ENCODE measurements around the gene OLA1. TPM values are rescaled to one million over a fixed set of nuclear protein-coding genes. Genes with fewer than 3 reads are reported as not detected.

OLA1 gene
- total RNA-seq, 3 donors from 2014 or later = 56.0 to 73.7 (median 69.1) TPM

DNA sequence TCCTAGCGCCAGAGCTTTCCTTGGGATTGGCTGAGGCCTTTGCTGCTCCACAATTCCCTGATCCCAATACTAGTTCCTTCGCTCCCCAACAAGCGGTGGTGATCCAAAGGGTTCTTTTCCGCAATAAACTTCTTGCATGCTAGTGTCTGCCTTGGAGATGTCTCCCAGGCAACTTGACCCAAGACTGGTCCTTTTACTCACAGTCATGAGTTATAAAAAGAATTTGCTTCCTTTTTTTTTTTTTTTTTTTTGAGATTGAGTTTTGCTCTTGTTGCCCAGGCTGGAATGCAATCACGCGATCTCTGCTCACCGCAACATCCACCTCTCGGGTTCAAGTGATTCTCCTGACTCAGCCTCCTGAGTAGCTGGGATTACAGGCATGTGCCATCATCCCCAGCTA, 193.4 kb downstream of the OLA1 start:
- Histone ChIP-seq H3K4me1 (no peaks in the 10 kb centered on the region), H3K27me3 (no peaks in the 10 kb centered on the region), H3K36me3 (no peaks in the 10 kb centered on the region), H3K4me3 (no peak overlapping the region), H3K27ac (no peak overlapping the region), H3K9me3 (no peaks in the 10 kb centered on the region)
- DNase-seq (ENCODE audit: low spot score in 2 of 2) = no peak
- TF ChIP-seq POLR2AphosphoS5 (IDR thresholded peaks at IDR 0.05) (no peak), POLR2A (IDR thresholded peaks at IDR 0.05) (no peak)
- TF ChIP-seq, protein P1, sequence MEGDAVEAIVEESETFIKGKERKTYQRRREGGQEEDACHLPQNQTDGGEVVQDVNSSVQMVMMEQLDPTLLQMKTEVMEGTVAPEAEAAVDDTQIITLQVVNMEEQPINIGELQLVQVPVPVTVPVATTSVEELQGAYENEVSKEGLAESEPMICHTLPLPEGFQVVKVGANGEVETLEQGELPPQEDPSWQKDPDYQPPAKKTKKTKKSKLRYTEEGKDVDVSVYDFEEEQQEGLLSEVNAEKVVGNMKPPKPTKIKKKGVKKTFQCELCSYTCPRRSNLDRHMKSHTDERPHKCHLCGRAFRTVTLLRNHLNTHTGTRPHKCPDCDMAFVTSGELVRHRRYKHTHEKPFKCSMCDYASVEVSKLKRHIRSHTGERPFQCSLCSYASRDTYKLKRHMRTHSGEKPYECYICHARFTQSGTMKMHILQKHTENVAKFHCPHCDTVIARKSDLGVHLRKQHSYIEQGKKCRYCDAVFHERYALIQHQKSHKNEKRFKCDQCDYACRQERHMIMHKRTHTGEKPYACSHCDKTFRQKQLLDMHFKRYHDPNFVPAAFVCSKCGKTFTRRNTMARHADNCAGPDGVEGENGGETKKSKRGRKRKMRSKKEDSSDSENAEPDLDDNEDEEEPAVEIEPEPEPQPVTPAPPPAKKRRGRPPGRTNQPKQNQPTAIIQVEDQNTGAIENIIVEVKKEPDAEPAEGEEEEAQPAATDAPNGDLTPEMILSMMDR (IDR thresholded peaks at IDR 0.05) = no peak
- intact Hi-C loops (cut with DNase I; ENCODE audit: low total_unique reads) = no loop called here

DNA sequence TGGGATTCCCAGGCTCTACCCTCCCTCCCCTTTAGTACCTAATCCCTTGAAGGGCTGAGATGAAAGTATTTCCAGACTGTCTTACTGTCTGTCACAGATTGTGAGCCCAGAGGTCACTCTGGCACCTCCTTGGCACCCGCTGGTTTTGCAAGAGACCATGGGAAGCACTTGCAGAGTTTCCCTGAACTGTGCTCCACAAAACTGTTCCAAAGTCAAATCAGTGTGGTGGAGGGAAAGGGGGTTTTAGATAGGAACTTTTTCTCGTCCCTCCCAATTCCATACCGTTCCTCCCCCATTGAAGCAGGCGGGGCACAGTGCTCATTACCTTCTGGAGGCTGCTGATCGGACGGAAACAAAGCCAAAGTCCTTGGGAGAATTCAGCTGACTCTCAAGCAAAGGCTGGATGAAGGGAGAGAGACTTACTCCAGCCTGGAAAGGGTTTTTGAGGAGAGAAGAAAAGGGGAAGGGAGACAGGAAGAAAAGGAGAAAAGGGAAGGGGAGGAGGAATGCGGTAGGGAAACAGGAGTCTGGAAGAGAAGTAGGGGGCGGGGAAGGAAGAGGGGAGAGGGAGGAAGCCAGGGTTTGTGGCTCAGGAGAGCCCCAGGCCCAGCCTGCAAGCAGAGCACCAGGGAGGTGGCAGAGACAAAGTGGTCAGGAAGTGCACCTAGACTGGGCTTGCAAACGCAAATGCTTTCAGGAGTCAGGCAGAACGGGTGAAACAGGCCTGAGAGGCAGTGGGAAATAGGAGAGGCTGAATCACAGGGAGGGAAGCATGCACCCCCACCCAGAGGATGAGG, 194.8 kb downstream of the OLA1 start:
- no peak for DNase-seq (ENCODE audit: low spot score in 2 of 2)
- no peaks in the 10 kb centered on the region for H3K36me3 ChIP-seq
- no peak for TF ChIP-seq POLR2AphosphoS5 (IDR thresholded peaks at IDR 0.05)
- TF ChIP-seq, protein P1 (IDR thresholded peaks at IDR 0.05) = no peak
- TF ChIP-seq POLR2A (IDR thresholded peaks at IDR 0.05) = no peak
- intact Hi-C loops (cut with DNase I; ENCODE audit: low total_unique reads) = no loop called here
- H3K27ac ChIP-seq = no peak overlapping the region
- no peaks in the 10 kb centered on the region for H3K4me1 ChIP-seq
- no peaks in the 10 kb centered on the region for H3K9me3 ChIP-seq
- H3K4me3 ChIP-seq = no peak overlapping the region
- H3K27me3 ChIP-seq = no peaks in the 10 kb centered on the region

DNA sequence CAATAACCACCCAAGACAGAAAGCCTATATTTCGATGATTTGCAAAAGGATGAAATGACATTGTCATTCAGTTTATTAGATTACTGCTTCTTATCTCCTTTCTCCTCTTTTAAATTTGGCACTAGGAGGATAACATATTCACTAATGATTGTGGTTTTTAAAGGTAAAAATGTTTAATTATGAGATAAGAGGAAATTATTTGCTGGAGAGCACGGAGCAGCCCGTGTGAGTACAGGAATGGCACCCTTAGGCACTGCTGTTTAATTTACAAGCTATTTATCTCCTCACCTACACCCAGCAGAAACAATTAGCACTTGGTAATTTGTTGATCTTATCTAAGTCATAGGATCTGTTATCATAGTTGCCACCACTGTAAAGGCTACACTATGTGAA, 195.8 kb downstream of the OLA1 start:
- H3K4me1 ChIP-seq = no peaks in the 10 kb centered on the region
- H3K27ac ChIP-seq = no peak overlapping the region
- H3K9me3 ChIP-seq = no peaks in the 10 kb centered on the region
- no peak for DNase-seq (ENCODE audit: low spot score in 2 of 2)
- intact Hi-C loops (cut with DNase I; ENCODE audit: low total_unique reads) = no loop called here
- no peaks in the 10 kb centered on the region for H3K36me3 ChIP-seq
- no peaks in the 10 kb centered on the region for H3K27me3 ChIP-seq
- no peak overlapping the region for H3K4me3 ChIP-seq
- TF ChIP-seq POLR2A (IDR thresholded peaks at IDR 0.05) (no peak), POLR2AphosphoS5 (IDR thresholded peaks at IDR 0.05) (no peak)
- TF ChIP-seq, protein P1 (IDR thresholded peaks at IDR 0.05) = no peak

DNA sequence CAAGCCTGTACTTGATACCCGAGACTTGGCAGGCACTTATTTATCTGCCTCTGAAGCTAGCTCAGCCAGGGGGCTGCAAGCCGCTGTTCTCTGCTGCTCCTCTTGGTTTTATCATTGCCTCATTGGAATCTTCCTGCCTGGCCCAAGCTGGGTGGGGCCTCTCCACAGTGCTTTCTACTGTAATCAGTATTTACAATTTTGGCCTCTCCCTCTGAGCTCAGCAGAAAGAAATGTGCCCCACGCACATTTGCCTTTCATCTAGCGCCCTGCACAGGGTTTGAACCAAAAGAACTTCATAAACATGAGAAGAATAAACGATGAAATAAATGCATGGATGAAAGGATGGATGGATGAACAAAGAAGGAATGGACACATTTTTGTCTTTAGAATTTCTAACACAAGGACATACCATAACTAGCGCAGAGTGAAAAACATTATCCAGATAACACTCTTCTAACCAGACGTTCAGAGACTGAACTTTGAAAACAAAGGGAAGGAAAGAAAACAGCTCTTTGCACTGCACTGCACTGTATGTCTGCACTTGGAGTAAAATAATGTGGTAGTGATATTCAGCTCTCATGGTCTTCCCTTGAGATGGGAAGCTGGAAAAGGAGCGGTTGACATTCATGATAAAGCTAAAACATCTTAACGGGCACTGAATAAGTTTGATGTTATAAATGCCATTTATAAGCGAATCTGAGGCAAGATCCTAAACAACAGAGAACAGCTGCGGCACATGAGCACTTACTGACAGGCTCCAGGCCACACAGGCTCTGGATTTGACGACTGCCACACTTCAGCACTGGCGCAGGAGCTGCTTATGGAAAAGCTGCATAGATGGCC, 196.4 kb downstream of the OLA1 start:
- H3K27me3 ChIP-seq = no peaks in the 10 kb centered on the region
- no peak for DNase-seq (ENCODE audit: low spot score in 2 of 2)
- intact Hi-C loops (cut with DNase I; ENCODE audit: low total_unique reads) = no loop called here
- no peaks in the 10 kb centered on the region for H3K36me3 ChIP-seq
- no peaks in the 10 kb centered on the region for H3K9me3 ChIP-seq
- no peak overlapping the region for H3K27ac ChIP-seq
- TF ChIP-seq, protein P1 (IDR thresholded peaks at IDR 0.05) = no peak
- TF ChIP-seq POLR2AphosphoS5 (IDR thresholded peaks at IDR 0.05) = no peak
- TF ChIP-seq POLR2A (IDR thresholded peaks at IDR 0.05) = no peak
- no peak overlapping the region for H3K4me3 ChIP-seq
- no peaks in the 10 kb centered on the region for H3K4me1 ChIP-seq

DNA sequence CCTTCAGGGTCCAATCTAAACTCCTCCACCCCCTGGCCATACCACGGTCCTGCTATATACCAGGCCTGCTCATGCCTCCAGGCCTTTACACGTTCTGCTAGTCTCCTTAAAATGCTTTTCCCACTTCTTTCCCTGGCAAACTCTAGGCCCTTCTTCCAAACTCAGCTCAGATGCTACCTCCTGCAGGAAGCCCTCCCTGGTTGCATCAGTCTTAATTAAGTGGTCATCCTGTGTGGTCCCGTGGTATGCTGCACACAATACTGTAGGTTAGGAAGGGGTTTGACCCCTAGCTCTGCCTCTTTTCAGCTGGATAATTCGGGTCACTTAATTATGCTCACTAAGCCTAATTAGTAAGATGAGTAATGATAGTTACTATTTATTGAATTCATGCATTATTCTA, 197.3 kb downstream of the OLA1 start:
- Histone ChIP-seq H3K27ac (no peak overlapping the region), H3K4me1 (no peaks in the 10 kb centered on the region), H3K27me3 (no peaks in the 10 kb centered on the region), H3K4me3 (no peak overlapping the region), H3K9me3 (no peaks in the 10 kb centered on the region), H3K36me3 (no peaks in the 10 kb centered on the region)
- intact Hi-C loops (cut with DNase I; ENCODE audit: low total_unique reads) = no loop called here
- TF ChIP-seq POLR2AphosphoS5 (IDR thresholded peaks at IDR 0.05) (no peak), POLR2A (IDR thresholded peaks at IDR 0.05) (no peak)
- TF ChIP-seq, protein P1 (IDR thresholded peaks at IDR 0.05) = no peak
- no peak for DNase-seq (ENCODE audit: low spot score in 2 of 2)

Data from breast epithelium (tissue), 4 donors.